ENCODE data around the gene MRGPRE.
A peak's percentile ranks its signal among the peaks of the same experiment; 100 is the strongest.

Gene MRGPRE

DNA sequence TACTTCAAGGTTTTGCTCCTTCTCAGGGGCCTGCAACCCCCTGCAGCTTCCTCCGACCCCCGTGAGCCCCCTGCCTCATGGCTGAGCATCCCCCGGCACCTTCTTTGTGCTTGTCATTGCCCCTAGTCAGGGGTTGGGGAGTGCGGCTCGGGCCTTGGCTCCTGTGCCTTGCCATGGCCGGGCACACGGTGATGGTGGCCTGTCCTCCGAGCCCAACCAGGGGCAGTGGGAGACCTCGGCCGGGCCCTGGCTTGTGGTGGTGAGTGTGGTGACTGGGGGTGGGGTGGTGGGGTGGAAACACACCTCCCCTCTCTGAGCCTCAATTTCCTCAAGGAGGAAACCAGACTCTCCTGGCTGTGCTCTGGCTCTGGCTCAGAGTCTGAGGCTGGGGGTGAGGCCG is 12.1 kb downstream of the MRGPRE start:
- H3K27me3 ChIP-seq, result peaks cover 0 to 91% of the 10 kb centered on the region in 2 donors
- H3K36me3 ChIP-seq, result no peaks in the 10 kb centered on the region
- no peak overlapping the region for H3K4me3 ChIP-seq
- intact Hi-C loops (cut with DNase I; ENCODE audit: low total_unique reads), result loop anchor here (5.0 kb wide), 1 partner anchor 183 kb away; no protein-coding TSS in a partner anchor
- no peak overlapping the region for H3K27ac ChIP-seq
- H3K4me1 ChIP-seq, result peaks cover 0 to 14% (median 6%) of the 10 kb centered on the region in 4 donors
- TF ChIP-seq, protein P1, sequence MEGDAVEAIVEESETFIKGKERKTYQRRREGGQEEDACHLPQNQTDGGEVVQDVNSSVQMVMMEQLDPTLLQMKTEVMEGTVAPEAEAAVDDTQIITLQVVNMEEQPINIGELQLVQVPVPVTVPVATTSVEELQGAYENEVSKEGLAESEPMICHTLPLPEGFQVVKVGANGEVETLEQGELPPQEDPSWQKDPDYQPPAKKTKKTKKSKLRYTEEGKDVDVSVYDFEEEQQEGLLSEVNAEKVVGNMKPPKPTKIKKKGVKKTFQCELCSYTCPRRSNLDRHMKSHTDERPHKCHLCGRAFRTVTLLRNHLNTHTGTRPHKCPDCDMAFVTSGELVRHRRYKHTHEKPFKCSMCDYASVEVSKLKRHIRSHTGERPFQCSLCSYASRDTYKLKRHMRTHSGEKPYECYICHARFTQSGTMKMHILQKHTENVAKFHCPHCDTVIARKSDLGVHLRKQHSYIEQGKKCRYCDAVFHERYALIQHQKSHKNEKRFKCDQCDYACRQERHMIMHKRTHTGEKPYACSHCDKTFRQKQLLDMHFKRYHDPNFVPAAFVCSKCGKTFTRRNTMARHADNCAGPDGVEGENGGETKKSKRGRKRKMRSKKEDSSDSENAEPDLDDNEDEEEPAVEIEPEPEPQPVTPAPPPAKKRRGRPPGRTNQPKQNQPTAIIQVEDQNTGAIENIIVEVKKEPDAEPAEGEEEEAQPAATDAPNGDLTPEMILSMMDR (IDR thresholded peaks at IDR 0.05), result no peak
- H3K9me3 ChIP-seq, result no peaks in the 10 kb centered on the region
- DNase-seq, result no peak

GRCh38 chr11:3219281-3219892 is 12.8 kb downstream of the MRGPRE start:
- TF ChIP-seq, protein P1 (IDR thresholded peaks at IDR 0.05), result no peak
- Histone ChIP-seq H3K27ac (no peak overlapping the region), H3K9me3 (no peaks in the 10 kb centered on the region), H3K4me3 (no peak overlapping the region), H3K27me3 (peaks cover 0 to 90% of the 10 kb centered on the region in 2 donors), H3K36me3 (no peaks in the 10 kb centered on the region), H3K4me1 (peaks cover 0 to 14% (median 6%) of the 10 kb centered on the region in 4 donors)
- intact Hi-C loops (cut with DNase I; ENCODE audit: low total_unique reads), result loop anchor here (5.0 to 10.0 kb wide), 2 partner anchors 47 to 115 kb away; no protein-coding TSS in a partner anchor
- peak in 1 of 2 donors; percentile 58 for DNase-seq

DNA sequence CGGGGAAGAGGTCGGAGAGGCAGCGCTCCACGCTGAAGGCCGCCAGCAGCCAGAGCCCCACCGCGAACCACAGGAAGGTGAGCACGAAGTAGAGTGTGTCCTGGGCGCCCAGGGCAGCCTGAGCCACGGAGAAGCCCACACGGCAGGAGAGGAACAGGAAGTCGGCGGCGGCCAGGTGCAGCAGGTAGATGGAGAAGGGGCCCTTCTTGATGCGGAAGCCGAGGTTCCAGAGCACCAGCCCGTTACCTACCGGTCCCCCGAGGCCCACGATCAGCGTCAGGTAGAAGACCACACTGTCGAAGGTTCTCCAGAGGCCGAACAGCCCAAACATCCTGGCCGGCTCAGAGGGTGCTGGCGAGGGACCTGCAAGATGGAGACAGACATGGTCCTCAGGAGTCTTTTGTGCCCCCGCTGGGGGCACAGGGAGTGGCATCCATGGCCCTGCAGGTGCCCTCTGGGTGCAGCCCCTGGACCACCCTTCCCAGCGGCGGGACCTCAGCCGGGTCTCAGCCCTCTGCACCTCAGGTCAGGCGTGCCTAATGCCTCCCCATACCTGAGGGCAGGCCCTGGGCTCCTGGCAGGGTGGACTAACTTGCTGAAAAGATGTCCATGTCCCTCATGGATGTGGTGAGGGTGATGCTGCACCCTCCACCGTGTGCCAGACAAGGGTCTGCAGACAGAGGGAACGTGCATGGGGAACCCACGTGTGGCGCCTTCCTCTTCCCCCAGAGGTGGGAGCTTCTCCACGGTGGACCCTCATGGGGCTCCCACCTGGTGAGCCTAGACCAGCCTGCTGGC is 13.5 kb downstream of the MRGPRE start, which contains the start of gene MRGPRG:
MRGPRG (minus strand) TSS at position 331 of the 798 bp plus-strand sequence; CDS start at position 331, 0 bp downstream.
- Histone ChIP-seq H3K4me1 (peaks cover 0 to 14% (median 6%) of the 10 kb centered on the region in 4 donors), H3K27me3 (peaks cover 0 to 91% of the 10 kb centered on the region in 2 donors), H3K36me3 (no peaks in the 10 kb centered on the region), H3K27ac (no peak within 1 kb of the TSS), H3K4me3 (no peak within 1 kb of the TSS), H3K9me3 (no peaks in the 10 kb centered on the region)
- TF ChIP-seq, protein P1 (IDR thresholded peaks at IDR 0.05), result no peak
- intact Hi-C loops (cut with DNase I; ENCODE audit: low total_unique reads), result loop anchor here (5.0 to 10.0 kb wide), 2 partner anchors 46 to 114 kb away; no protein-coding TSS in a partner anchor
- DNase-seq, result peak; percentile 10 to 60

- DNase-seq, result peak; percentile 15 to 56
- Histone ChIP-seq H3K27me3 (peaks cover 0 to 86% of the 10 kb centered on the region in 2 donors), H3K4me3 (no peak overlapping the region), H3K4me1 (peaks cover 0 to 14% (median 6%) of the 10 kb centered on the region in 4 donors), H3K9me3 (no peaks in the 10 kb centered on the region), H3K36me3 (no peaks in the 10 kb centered on the region), H3K27ac (no peak overlapping the region)
- intact Hi-C loops (cut with DNase I; ENCODE audit: low total_unique reads), result loop anchor here (5.0 to 10.0 kb wide), 2 partner anchors 46 to 113 kb away; no protein-coding TSS in a partner anchor
- TF ChIP-seq, protein P1 (IDR thresholded peaks at IDR 0.05), result no peak
Measured at GRCh38 chr11:3217818-3218482, 14.3 kb downstream of the MRGPRE start.

DNA sequence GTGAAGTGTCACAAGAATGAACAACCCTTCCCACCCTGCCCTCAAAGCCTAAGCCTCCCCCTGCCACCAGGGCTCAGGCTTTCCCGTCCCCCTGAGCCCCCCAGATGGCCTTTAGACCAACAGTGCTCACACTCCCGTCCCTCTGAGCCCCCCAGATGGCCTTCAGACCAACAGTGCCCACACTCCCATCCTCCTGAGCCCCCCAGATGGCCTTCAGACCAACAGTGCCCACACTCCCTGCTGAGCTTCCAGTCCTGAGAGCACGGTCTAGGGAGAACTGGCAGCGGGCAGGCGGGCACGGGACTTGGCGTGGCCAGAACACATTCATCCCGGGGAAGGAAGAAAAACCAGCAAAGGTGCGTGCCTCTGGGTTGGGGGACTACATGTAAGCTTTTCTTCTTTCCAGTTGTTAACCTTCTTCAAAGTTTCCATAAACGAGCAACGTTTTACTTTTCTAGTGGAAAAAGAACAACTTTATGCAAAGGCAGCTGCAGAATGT is 16.1 kb downstream of the MRGPRE start:
- Histone ChIP-seq H3K27me3 (peaks cover 0 to 68% of the 10 kb centered on the region in 2 donors), H3K4me3 (no peak overlapping the region), H3K4me1 (peaks cover 0 to 10% (median 5%) of the 10 kb centered on the region in 4 donors), H3K27ac (no peak overlapping the region), H3K36me3 (no peaks in the 10 kb centered on the region), H3K9me3 (peaks cover 0 to 8% (median 8%) of the 10 kb centered on the region in 3 donors)
- intact Hi-C loops (cut with DNase I; ENCODE audit: low total_unique reads), result loop anchor here (5.0 to 10.0 kb wide), 2 partner anchors 44 to 111 kb away; no protein-coding TSS in a partner anchor
- TF ChIP-seq, protein P1 (IDR thresholded peaks at IDR 0.05), result no peak
- DNase-seq, result peak; percentile 10 to 32
